Stimulated activated CD4-positive, alpha-beta T cell treated with anti-CD3 and anti-CD28 coated beads, Interleukin-4, amount 100 ng/mL, for 1 hour (primary cell): ENCODE results near the gene OSBPL7.
A peak's percentile ranks its signal among the peaks of the same experiment; 100 is the strongest.

Experiments
- DNase-seq: peaks from one replicate; pipeline ENCODE4 v3.0.0-alpha.2; 2020

The OSBPL7 gene

GRCh38 chr17:47846716-47847340, 25.2 kb upstream of the OSBPL7 start:
- DNase-seq = no peak

- DNase-seq = no peak
These were observed 24.1 kb upstream of the OSBPL7 start for GRCh38 chr17:47845716-47846075.

- DNase-seq = no peak
These were observed 23.5 kb upstream of the OSBPL7 start for GRCh38 chr17:47844814-47845715.

- DNase-seq = no peak
These were observed 22.6 kb upstream of the OSBPL7 start for GRCh38 chr17:47844227-47844626.

- no peak for DNase-seq
These were observed 21.8 kb upstream of the OSBPL7 start for GRCh38 chr17:47843391-47843730.

- DNase-seq = no peak
These were observed 20.1 kb upstream of the OSBPL7 start for GRCh38 chr17:47841488-47842291.

- peak; percentile 87 for DNase-seq
These were observed 19.3 kb upstream of the OSBPL7 start, which contains the start of gene SCRN2 for GRCh38 chr17:47840742-47841487. Gene SCRN2, minus strand, starts transcription at chr17:47841273. Its CDS starts 430 bp downstream, at chr17:47840843.

- no peak for DNase-seq
These were observed 18.6 kb upstream of the OSBPL7 start for GRCh38 chr17:47840001-47840741.

GRCh38 chr17:47839071-47839470, 17.5 kb upstream of the OSBPL7 start:
- no peak for DNase-seq

- DNase-seq = no peak
These were observed 17.0 kb upstream of the OSBPL7 start for GRCh38 chr17:47838636-47839035.

GRCh38 chr17:47837401-47838039, 15.9 kb upstream of the OSBPL7 start:
- no peak for DNase-seq

- no peak for DNase-seq
These were observed 15.0 kb upstream of the OSBPL7 start for GRCh38 chr17:47836601-47837000.

- no peak for DNase-seq
These were observed 13.2 kb upstream of the OSBPL7 start for GRCh38 chr17:47834756-47835155.

- DNase-seq = no peak
These were observed 10.3 kb upstream of the OSBPL7 start for GRCh38 chr17:47831934-47832327.

- DNase-seq = peak; percentile 93
These were observed 9.7 kb upstream of the OSBPL7 start, which contains the start of the genes LRRC46 and MRPL10 for GRCh38 chr17:47831003-47831933. Gene LRRC46, plus strand, starts transcription at chr17:47831670. Its CDS starts 320 bp downstream, at chr17:47831990. Gene MRPL10, minus strand, starts transcription at chr17:47831541. Its CDS starts 30 bp downstream, at chr17:47831511.

- no peak for DNase-seq
These were observed 8.9 kb upstream of the OSBPL7 start for GRCh38 chr17:47830396-47831002.

- no peak for DNase-seq
These were observed 8.3 kb upstream of the OSBPL7 start for GRCh38 chr17:47829870-47830269.

- DNase-seq = no peak
These were observed 1.9 kb upstream of the OSBPL7 start for GRCh38 chr17:47823519-47823918.

- DNase-seq = no peak
These were observed 1.2 kb upstream of the OSBPL7 start for GRCh38 chr17:47822785-47823184.

GRCh38 chr17:47821031-47821423, 567 bp downstream of the OSBPL7 start:
- no peak for DNase-seq
